ENCODE measurements around the gene INAFM2. TPM values are rescaled to one million over a fixed set of nuclear protein-coding genes. Genes with fewer than 3 reads are reported as not detected.

INAFM2 gene
- total and polyA plus RNA-seq, 8 donors: 20.5 to 37.1 (median 23.7) TPM

DNA sequence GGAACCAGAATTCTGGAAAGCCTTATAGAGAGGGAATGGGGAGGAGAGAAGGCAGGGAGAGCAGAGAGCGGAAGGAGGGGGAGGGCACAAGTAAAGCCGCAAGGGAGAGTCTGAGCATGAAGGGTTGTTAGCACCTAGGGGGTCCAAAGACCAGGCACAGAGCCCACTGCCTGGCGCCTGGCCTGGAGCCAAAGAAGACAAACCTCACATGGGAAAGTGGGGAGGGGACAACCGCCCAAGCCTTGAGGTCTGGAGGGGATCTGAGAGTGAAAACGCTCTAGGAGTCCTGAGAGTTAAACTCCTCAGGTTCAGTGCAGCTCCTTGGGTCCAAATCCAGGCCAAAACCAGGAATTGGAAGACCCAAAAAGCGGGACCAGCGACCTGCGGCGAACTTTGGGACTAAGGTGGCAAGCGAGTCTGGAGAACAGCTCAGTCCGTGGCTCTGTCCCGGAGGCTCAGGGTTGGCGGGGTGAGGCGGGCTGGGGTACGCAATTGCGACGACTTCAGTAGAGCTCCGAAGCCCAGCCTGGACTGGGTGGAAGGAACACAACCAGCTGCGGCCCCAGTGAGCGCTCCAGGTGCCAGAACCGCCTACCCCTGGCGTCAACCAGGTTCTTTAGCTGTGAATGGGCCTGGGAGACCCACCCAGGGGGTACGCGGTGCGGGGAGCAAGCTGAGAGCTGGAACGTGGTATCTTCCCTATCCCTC lies 807 bp upstream of the INAFM2 start:
- Histone ChIP-seq H3K27me3 (no peaks in the 10 kb centered on the region), H3K4me3 (peak overlapping the region; percentile 21 to 86), H3K9me3 (no peaks in the 10 kb centered on the region), H3K27ac (peak overlapping the region; percentile 36 to 54), H3K4me1 (peaks cover 15 to 51% of the 10 kb centered on the region in 2 donors), H3K36me3 (peaks cover 0 to 8% of the 10 kb centered on the region in 2 donors)
- TF ChIP-seq, protein P1, sequence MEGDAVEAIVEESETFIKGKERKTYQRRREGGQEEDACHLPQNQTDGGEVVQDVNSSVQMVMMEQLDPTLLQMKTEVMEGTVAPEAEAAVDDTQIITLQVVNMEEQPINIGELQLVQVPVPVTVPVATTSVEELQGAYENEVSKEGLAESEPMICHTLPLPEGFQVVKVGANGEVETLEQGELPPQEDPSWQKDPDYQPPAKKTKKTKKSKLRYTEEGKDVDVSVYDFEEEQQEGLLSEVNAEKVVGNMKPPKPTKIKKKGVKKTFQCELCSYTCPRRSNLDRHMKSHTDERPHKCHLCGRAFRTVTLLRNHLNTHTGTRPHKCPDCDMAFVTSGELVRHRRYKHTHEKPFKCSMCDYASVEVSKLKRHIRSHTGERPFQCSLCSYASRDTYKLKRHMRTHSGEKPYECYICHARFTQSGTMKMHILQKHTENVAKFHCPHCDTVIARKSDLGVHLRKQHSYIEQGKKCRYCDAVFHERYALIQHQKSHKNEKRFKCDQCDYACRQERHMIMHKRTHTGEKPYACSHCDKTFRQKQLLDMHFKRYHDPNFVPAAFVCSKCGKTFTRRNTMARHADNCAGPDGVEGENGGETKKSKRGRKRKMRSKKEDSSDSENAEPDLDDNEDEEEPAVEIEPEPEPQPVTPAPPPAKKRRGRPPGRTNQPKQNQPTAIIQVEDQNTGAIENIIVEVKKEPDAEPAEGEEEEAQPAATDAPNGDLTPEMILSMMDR (IDR thresholded peaks at IDR 0.05): no peak
- ATAC-seq (no peak), DNase-seq (no peak)
- intact Hi-C loops (cut with DNase I): no loop called here

GRCh38 chr15:40323953-40324937 lies 753 bp downstream of the INAFM2 start:
- Histone ChIP-seq H3K4me1 (peaks cover 15 to 67% of the 10 kb centered on the region in 2 donors), H3K27me3 (no peaks in the 10 kb centered on the region), H3K27ac (peak overlapping the region; percentile 77 to 80), H3K4me3 (peak overlapping the region; percentile 67 to 86), H3K9me3 (no peaks in the 10 kb centered on the region), H3K36me3 (peaks cover 0 to 8% of the 10 kb centered on the region in 2 donors)
- TF ChIP-seq, protein P1 (IDR thresholded peaks at IDR 0.05): no peak
- peak in 1 of 4 donors; percentile 87 for DNase-seq
- ATAC-seq: peak; percentile 9
- intact Hi-C loops (cut with DNase I): no loop called here

DNA sequence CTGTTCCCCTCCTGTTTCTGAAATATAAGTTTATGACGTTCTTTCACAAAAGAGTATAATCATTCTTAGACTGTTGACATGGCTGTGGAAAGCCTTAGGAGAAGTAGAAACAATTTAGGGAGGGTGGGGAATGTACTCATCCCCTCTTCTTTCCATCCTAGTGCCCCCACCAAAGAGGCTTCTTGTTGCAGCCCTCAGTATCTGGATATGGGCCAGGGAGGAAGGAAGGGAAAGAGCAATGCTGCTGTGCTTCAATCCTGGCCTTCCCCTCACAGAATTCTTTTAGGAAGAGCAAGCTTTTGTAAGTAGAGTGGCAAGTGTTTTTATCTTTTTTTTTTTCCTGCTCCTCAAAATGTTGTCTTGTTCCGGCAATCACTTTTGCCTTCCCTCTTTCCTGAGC lies 1.7 kb downstream of the INAFM2 start:
- intact Hi-C loops (cut with DNase I): no loop called here
- Histone ChIP-seq H3K27me3 (no peaks in the 10 kb centered on the region), H3K27ac (peak overlapping the region in 1 of 2 donors; percentile 21), H3K9me3 (no peaks in the 10 kb centered on the region), H3K36me3 (peaks cover 0 to 8% of the 10 kb centered on the region in 2 donors), H3K4me1 (peaks cover 19 to 74% of the 10 kb centered on the region in 2 donors), H3K4me3 (peak overlapping the region; percentile 67 to 86)
- TF ChIP-seq, protein P1 (IDR thresholded peaks at IDR 0.05): no peak
- ATAC-seq (no peak), DNase-seq (no peak)

DNA sequence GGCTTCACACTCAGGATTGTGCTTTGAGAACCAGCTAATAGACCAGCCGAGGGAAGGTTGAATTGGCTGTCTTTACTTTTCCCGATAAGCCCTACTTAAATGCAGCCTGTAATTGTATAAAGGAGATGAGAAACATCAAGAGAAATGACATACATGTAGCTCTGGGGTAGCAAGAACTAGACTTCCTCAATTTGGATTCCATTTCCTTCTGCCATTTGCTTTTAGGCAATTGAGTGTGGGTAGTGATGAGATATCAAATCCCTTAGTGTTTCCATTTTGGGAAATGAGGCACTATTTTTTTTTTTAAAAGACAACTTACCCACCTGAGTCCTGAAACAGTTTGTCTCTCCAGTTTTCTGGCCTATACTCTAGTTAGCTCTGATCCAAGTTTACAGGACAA lies 2.2 kb downstream of the INAFM2 start:
- Histone ChIP-seq H3K4me3 (peak overlapping the region in 1 of 2 donors; percentile 86), H3K4me1 (peaks cover 23 to 77% of the 10 kb centered on the region in 2 donors), H3K27ac (peak overlapping the region in 1 of 2 donors; percentile 21), H3K9me3 (no peaks in the 10 kb centered on the region), H3K27me3 (no peaks in the 10 kb centered on the region), H3K36me3 (peaks cover 0 to 8% of the 10 kb centered on the region in 2 donors)
- DNase-seq (no peak), ATAC-seq (no peak)
- TF ChIP-seq, protein P1 (IDR thresholded peaks at IDR 0.05): no peak
- intact Hi-C loops (cut with DNase I): no loop called here

DNA sequence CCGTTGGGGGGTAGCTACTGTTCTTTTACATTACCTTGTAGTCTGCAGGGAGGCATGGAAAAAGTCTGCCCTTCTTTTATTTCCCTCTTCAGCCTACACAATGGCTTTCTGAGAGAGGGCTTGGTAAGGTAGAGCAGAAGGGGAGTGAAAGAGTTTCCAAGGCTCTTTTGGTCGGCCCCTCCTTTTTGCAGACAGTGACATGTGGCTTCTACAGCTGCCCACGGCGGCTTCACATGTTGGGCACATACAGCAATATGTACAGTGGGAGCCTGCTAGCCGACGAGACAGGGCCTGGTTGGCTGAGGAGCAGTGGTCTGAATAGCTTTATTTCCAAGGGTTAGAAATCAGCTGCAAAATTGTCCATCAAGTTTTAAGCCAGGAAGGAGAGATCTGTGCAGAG lies 4.0 kb downstream of the INAFM2 start:
- intact Hi-C loops (cut with DNase I): no loop called here
- peak in 1 of 4 donors; percentile 26 for DNase-seq
- ATAC-seq: no peak
- H3K27me3 ChIP-seq: no peaks in the 10 kb centered on the region
- TF ChIP-seq, protein P1 (IDR thresholded peaks at IDR 0.05): no peak
- peaks cover 26 to 88% of the 10 kb centered on the region in 2 donors for H3K4me1 ChIP-seq
- H3K27ac ChIP-seq: no peak overlapping the region
- H3K9me3 ChIP-seq: no peaks in the 10 kb centered on the region
- H3K36me3 ChIP-seq: peaks cover 0 to 8% of the 10 kb centered on the region in 2 donors
- H3K4me3 ChIP-seq: no peak overlapping the region
